ENCODE data around the gene SNRPD2. TPM values are rescaled to one million over a fixed set of nuclear protein-coding genes. Genes with fewer than 3 reads are reported as not detected.

SNRPD2 gene
- 100 to 1,000 TPM; 136 to 167 (median 144) TPM for total RNA-seq

GRCh38 chr19:45691516-45692186 lies at the start of gene SNRPD2:
TSS of gene SNRPD2 (minus strand) at chr19:45691953. CDS start at chr19:45691888, 65 bp downstream.
- H3K4me3 ChIP-seq = peak within 1 kb of the TSS; percentile 77 to 97 (median 86)
- in situ Hi-C loops (cut with MboI; ENCODE audit: low sequenced_read_pairs in 4 of 4) = no loop called here
- peaks cover 8 to 16% of the 10 kb centered on the region in 2 donors for H3K4me1 ChIP-seq

GRCh38 chr19:45739498-45740439 lies 48.0 kb upstream of the SNRPD2 start:
- Histone ChIP-seq H3K27me3 (no peaks in the 10 kb centered on the region), H3K4me1 (no peaks in the 10 kb centered on the region), H3K36me3 (no peaks in the 10 kb centered on the region), H3K9me3 (no peaks in the 10 kb centered on the region), H3K4me3 (no peak overlapping the region), H3K27ac (no peak overlapping the region)
- DNase-seq (no peak), ATAC-seq (no peak)
- TF ChIP-seq CTCF (IDR thresholded peaks at IDR 0.05 in 4 of 5, conservative IDR thresholded peaks at IDR 0.05 in 1 of 5) (no peak), POLR2A (IDR thresholded peaks at IDR 0.05) (no peak)
- in situ Hi-C loops (cut with MboI; ENCODE audit: low sequenced_read_pairs in 4 of 4) (no loop called here), intact Hi-C loops (cut with DNase I; ENCODE audit: low total_unique reads) (no loop called here)

More at GRCh38 chr19:45691516-45692186, at the start of gene SNRPD2:
- Histone ChIP-seq H3K9me3 (no peaks in the 10 kb centered on the region), H3K27ac (peak within 1 kb of the TSS; percentile 90 to 96 (median 94)), H3K36me3 (peaks cover 0 to 30% of the 10 kb centered on the region in 2 donors), H3K27me3 (no peaks in the 10 kb centered on the region)
- DNase-seq = peak; percentile 86 to 92
- TF ChIP-seq CTCF (IDR thresholded peaks at IDR 0.05 in 4 of 5, conservative IDR thresholded peaks at IDR 0.05 in 1 of 5) (no peak), POLR2A (IDR thresholded peaks at IDR 0.05) (peak; percentile 82 to 89)
- peak; percentile 84 to 85 for ATAC-seq
- intact Hi-C loops (cut with DNase I; ENCODE audit: low total_unique reads) = loop anchor here (1.0 kb wide), 3 partner anchors 10 to 78 kb away; partner anchors contain the start of gene SIX5

GRCh38 chr19:45733160-45733810 lies 41.5 kb upstream of the SNRPD2 start, which contains the start of gene MEIOSIN:
TSS of gene MEIOSIN (plus strand) at chr19:45733439. CDS start at chr19:45735377, 1,938 bp downstream.
- in situ Hi-C loops (cut with MboI; ENCODE audit: low sequenced_read_pairs in 4 of 4) = no loop called here

More at GRCh38 chr19:45733160-45733810, 41.5 kb upstream of the SNRPD2 start, which contains the start of gene MEIOSIN:
- no peak for DNase-seq
- Histone ChIP-seq H3K36me3 (no peaks in the 10 kb centered on the region), H3K27me3 (no peaks in the 10 kb centered on the region), H3K9me3 (no peaks in the 10 kb centered on the region), H3K4me3 (no peak within 1 kb of the TSS), H3K4me1 (peaks cover 9 to 10% of the 10 kb centered on the region in 2 donors), H3K27ac (no peak within 1 kb of the TSS)
- TF ChIP-seq CTCF (IDR thresholded peaks at IDR 0.05 in 4 of 5, conservative IDR thresholded peaks at IDR 0.05 in 1 of 5) (no peak), POLR2A (IDR thresholded peaks at IDR 0.05) (no peak)
- no peak for ATAC-seq
- intact Hi-C loops (cut with DNase I; ENCODE audit: low total_unique reads) = loop anchor here (5.0 kb wide), 1 partner anchor 34 kb away; the partner anchor contains the start of gene SIX5
